Stimulated activated naive B cell treated with anti-CD40 and anti-IgM and Interleukin-4, amounts not matched to agents 10 μg/mL and 1 μg/mL and 100 μg/mL, for 72 hours (primary cell): Measurements from ENCODE around the gene NFIB.

Experiments used
- ATAC-seq, 2 donors: fragments of 150-1000 bp; cut with Tn5 transposase; replicated peaks; 2 replicates each; pipeline ENCODE4 v1.10.0; 2021; ENCODE audit warnings: moderate library complexity in 1 of 2
- DNase-seq: peaks from one replicate; pipeline ENCODE4 v3.0.0; 2021
- H3K27ac Mint-ChIP-seq: one replicate; pipeline ENCODE4 v1.8.0; 2022; ENCODE audit warnings: mild to moderate bottlenecking, mixed read lengths
- H3K27me3 Mint-ChIP-seq, 2 donors: one replicate each; pipeline ENCODE4 v1.8.0; 2022; ENCODE audit warnings: mixed read lengths in 2 of 2
- H3K36me3 Mint-ChIP-seq, 2 donors: one replicate each; pipeline ENCODE4 v1.8.0; 2022; ENCODE audit warnings: mixed read lengths in 2 of 2, mild to moderate bottlenecking in 1 of 2
- H3K4me1 Mint-ChIP-seq, 2 donors: one replicate each; pipeline ENCODE4 v1.8.0; 2022; ENCODE audit warnings: mixed read lengths in 2 of 2, mild to moderate bottlenecking in 1 of 2
- H3K4me3 Mint-ChIP-seq, 2 donors: one replicate each; pipeline ENCODE4 v1.8.0; 2022; ENCODE audit warnings: mild to moderate bottlenecking in 2 of 2, mixed read lengths in 2 of 2, moderate library complexity in 1 of 2
- H3K9me3 Mint-ChIP-seq, 2 donors: one replicate each; pipeline ENCODE4 v1.8.0; 2022; ENCODE audit warnings: mixed read lengths in 2 of 2, mild to moderate bottlenecking in 1 of 2

The NFIB gene

GRCh38 chr9:14119694-14120514, 194.0 kb downstream of the NFIB start:
- Mint-ChIP-seq H3K9me3 (peaks cover 0 to 4% of the 10 kb centered on the region in 2 donors), H3K27ac (no peak overlapping the region), H3K27me3 (no peaks in the 10 kb centered on the region), H3K4me3 (no peak overlapping the region), H3K4me1 (no peaks in the 10 kb centered on the region), H3K36me3 (no peaks in the 10 kb centered on the region)
- DNase-seq (no peak), ATAC-seq (no peak)

GRCh38 chr9:14112226-14112625, 201.7 kb downstream of the NFIB start:
- Mint-ChIP-seq H3K27ac (no peak overlapping the region), H3K4me3 (no peak overlapping the region), H3K9me3 (peaks cover 0 to 3% of the 10 kb centered on the region in 2 donors), H3K36me3 (no peaks in the 10 kb centered on the region), H3K27me3 (no peaks in the 10 kb centered on the region), H3K4me1 (no peaks in the 10 kb centered on the region)
- ATAC-seq (no peak), DNase-seq (no peak)

- ATAC-seq: no peak
- Mint-ChIP-seq H3K9me3 (peaks cover 0 to 3% of the 10 kb centered on the region in 2 donors), H3K4me3 (no peak overlapping the region), H3K27me3 (no peaks in the 10 kb centered on the region), H3K4me1 (no peaks in the 10 kb centered on the region), H3K27ac (no peak overlapping the region), H3K36me3 (no peaks in the 10 kb centered on the region)
- no peak for DNase-seq
Measured at GRCh38 chr9:14111696-14112095, 202.2 kb downstream of the NFIB start.

- Mint-ChIP-seq H3K27ac (no peak overlapping the region), H3K4me1 (no peaks in the 10 kb centered on the region), H3K27me3 (no peaks in the 10 kb centered on the region), H3K36me3 (no peaks in the 10 kb centered on the region), H3K9me3 (peaks cover 0 to 2% of the 10 kb centered on the region in 2 donors), H3K4me3 (no peak overlapping the region)
- no peak for DNase-seq
- no peak for ATAC-seq
Measured at GRCh38 chr9:14107977-14108376, 206.0 kb downstream of the NFIB start.

GRCh38 chr9:14107495-14107894, 206.4 kb downstream of the NFIB start:
- DNase-seq (no peak), ATAC-seq (no peak)
- Mint-ChIP-seq H3K36me3 (no peaks in the 10 kb centered on the region), H3K27ac (no peak overlapping the region), H3K27me3 (no peaks in the 10 kb centered on the region), H3K4me3 (no peak overlapping the region), H3K4me1 (no peaks in the 10 kb centered on the region), H3K9me3 (peaks cover 0 to under 1% of the 10 kb centered on the region in 2 donors)

- H3K9me3 Mint-ChIP-seq: no peaks in the 10 kb centered on the region
- no peak for ATAC-seq
- H3K4me3 Mint-ChIP-seq: no peak overlapping the region
- no peak overlapping the region for H3K27ac Mint-ChIP-seq
- no peaks in the 10 kb centered on the region for H3K36me3 Mint-ChIP-seq
- H3K4me1 Mint-ChIP-seq: no peaks in the 10 kb centered on the region
- H3K27me3 Mint-ChIP-seq: no peaks in the 10 kb centered on the region
- DNase-seq: no peak
Measured at GRCh38 chr9:14106699-14107098, 207.2 kb downstream of the NFIB start.

GRCh38 chr9:14104496-14104895, 209.4 kb downstream of the NFIB start:
- no peak for DNase-seq
- H3K4me3 Mint-ChIP-seq: no peak overlapping the region
- H3K4me1 Mint-ChIP-seq: no peaks in the 10 kb centered on the region
- H3K27me3 Mint-ChIP-seq: no peaks in the 10 kb centered on the region
- H3K9me3 Mint-ChIP-seq: no peaks in the 10 kb centered on the region
- no peak overlapping the region for H3K27ac Mint-ChIP-seq
- H3K36me3 Mint-ChIP-seq: no peaks in the 10 kb centered on the region
- no peak for ATAC-seq

- ATAC-seq (no peak), DNase-seq (no peak)
- Mint-ChIP-seq H3K27me3 (no peaks in the 10 kb centered on the region), H3K9me3 (no peaks in the 10 kb centered on the region), H3K27ac (no peak overlapping the region), H3K4me3 (no peak overlapping the region), H3K36me3 (no peaks in the 10 kb centered on the region), H3K4me1 (no peaks in the 10 kb centered on the region)
Measured at GRCh38 chr9:14103115-14103514, 210.8 kb downstream of the NFIB start.

GRCh38 chr9:14099737-14100136, 214.2 kb downstream of the NFIB start:
- Mint-ChIP-seq H3K27ac (no peak overlapping the region), H3K36me3 (no peaks in the 10 kb centered on the region), H3K4me1 (no peaks in the 10 kb centered on the region), H3K4me3 (no peak overlapping the region), H3K9me3 (no peaks in the 10 kb centered on the region), H3K27me3 (no peaks in the 10 kb centered on the region)
- ATAC-seq: no peak
- no peak for DNase-seq

GRCh38 chr9:14098486-14099180, 215.3 kb downstream of the NFIB start:
- no peak for ATAC-seq
- H3K27me3 Mint-ChIP-seq: no peaks in the 10 kb centered on the region
- no peak overlapping the region for H3K4me3 Mint-ChIP-seq
- no peaks in the 10 kb centered on the region for H3K4me1 Mint-ChIP-seq
- DNase-seq: no peak
- no peak overlapping the region for H3K27ac Mint-ChIP-seq
- H3K9me3 Mint-ChIP-seq: no peaks in the 10 kb centered on the region
- no peaks in the 10 kb centered on the region for H3K36me3 Mint-ChIP-seq

- ATAC-seq (no peak), DNase-seq (no peak)
- H3K27me3 Mint-ChIP-seq: no peaks in the 10 kb centered on the region
- H3K36me3 Mint-ChIP-seq: no peaks in the 10 kb centered on the region
- H3K4me1 Mint-ChIP-seq: no peaks in the 10 kb centered on the region
- H3K27ac Mint-ChIP-seq: no peak overlapping the region
- H3K9me3 Mint-ChIP-seq: no peaks in the 10 kb centered on the region
- H3K4me3 Mint-ChIP-seq: no peak overlapping the region
Measured at GRCh38 chr9:14097666-14098415, 216.1 kb downstream of the NFIB start.

GRCh38 chr9:14097215-14097614, 216.7 kb downstream of the NFIB start:
- ATAC-seq: no peak
- no peaks in the 10 kb centered on the region for H3K27me3 Mint-ChIP-seq

GRCh38 chr9:14096258-14096922, 217.6 kb downstream of the NFIB start:
- Mint-ChIP-seq H3K27me3 (no peaks in the 10 kb centered on the region), H3K4me1 (no peaks in the 10 kb centered on the region), H3K36me3 (no peaks in the 10 kb centered on the region), H3K27ac (no peak overlapping the region), H3K9me3 (no peaks in the 10 kb centered on the region), H3K4me3 (no peak overlapping the region)
- DNase-seq (no peak), ATAC-seq (no peak)

More at GRCh38 chr9:14097215-14097614, 216.7 kb downstream of the NFIB start:
- Mint-ChIP-seq H3K36me3 (no peaks in the 10 kb centered on the region), H3K4me1 (no peaks in the 10 kb centered on the region), H3K9me3 (no peaks in the 10 kb centered on the region), H3K4me3 (no peak overlapping the region), H3K27ac (no peak overlapping the region)
- no peak for DNase-seq

GRCh38 chr9:14095277-14095676, 218.7 kb downstream of the NFIB start:
- no peaks in the 10 kb centered on the region for H3K9me3 Mint-ChIP-seq
- ATAC-seq: no peak
- no peaks in the 10 kb centered on the region for H3K27me3 Mint-ChIP-seq
- no peaks in the 10 kb centered on the region for H3K4me1 Mint-ChIP-seq
- H3K4me3 Mint-ChIP-seq: no peak overlapping the region
- H3K27ac Mint-ChIP-seq: no peak overlapping the region
- DNase-seq: no peak
- H3K36me3 Mint-ChIP-seq: no peaks in the 10 kb centered on the region
